Sigmoid colon (tissue), 4 donors: ENCODE measurements around the gene CTAGE4.
A peak's percentile ranks its signal among the peaks of the same experiment; 100 is the strongest.
"Not testable (repeated sequence)": the region's sequence is repeated elsewhere in the genome, so short reads cannot be mapped to it uniquely, and the experiment has no call there.

ENCODE experiments used
- CTCF ChIP-seq, 4 experiments: fragments of 450-650 bp in 3 of 4; fragments of 200-600 bp in 1 of 4; IDR thresholded peaks; one replicate each; pipeline ENCODE4 v1.5.1; 2016 to 2019; ENCODE audit warnings: antibody characterized with exemption in 4 of 4, mild to moderate bottlenecking in 3 of 4, moderate library complexity in 2 of 4
- EP300 ChIP-seq, 4 donors: sonication (generic); formaldehyde crosslinking; IDR thresholded peaks; one replicate each; pipeline ENCODE4 v1.6.1; 2017; ENCODE audit warnings: antibody characterized with exemption in 4 of 4

DNA sequence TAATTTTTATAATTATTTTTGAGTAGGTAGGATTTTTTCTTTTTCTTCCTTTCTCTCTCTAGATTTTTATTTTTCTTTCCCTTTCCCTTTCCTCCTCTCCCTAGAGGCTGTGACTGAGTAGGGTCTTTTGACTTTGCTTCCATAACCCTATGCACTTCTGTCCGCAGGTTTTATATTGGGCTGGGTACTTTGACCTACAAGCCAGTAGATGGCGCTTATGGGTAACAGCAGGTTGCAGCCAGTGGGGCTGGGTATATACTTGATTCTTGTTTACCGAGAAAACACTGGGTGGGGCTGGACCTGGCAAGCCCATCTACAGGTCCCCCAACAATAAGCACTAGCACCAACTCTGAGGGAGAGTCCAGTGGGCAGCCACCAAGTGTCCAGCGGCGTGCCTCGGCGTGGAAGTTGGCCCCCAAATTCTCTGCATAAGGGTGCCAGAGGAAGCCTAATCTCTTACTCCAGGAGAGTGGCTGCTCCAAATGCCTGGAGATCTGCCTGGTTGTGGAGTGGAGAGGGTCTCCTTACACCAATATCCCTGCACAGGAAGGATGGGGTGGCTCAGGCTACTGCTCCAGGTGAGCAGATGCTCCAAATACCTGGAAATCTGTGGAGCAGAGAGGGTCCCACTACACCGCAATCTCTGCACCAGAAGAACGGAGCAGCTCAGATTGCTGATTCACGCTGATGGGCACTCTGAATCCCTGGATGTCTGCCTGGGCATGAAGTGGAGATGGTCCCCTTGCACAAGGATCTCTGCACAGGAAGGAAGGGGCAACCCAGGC, 4.7 kb upstream of the CTAGE4 start:
- TF ChIP-seq EP300 (IDR thresholded peaks at IDR 0.05): not testable (repeated sequence)
- peak in 3 of 4 experiments; percentile 22 to 36 (median 24) for TF ChIP-seq CTCF (IDR thresholded peaks at IDR 0.05)
